ENCODE measurements around the gene PTBP3. TPM values are rescaled to one million over a fixed set of nuclear protein-coding genes. Genes with fewer than 3 reads are reported as not detected.

The PTBP3 gene
- total RNA-seq, 1 experiment from 2014 or later = 23.2 TPM

GRCh38 chr9:112203536-112203935 lies 129.9 kb downstream of the PTBP3 start:
- H3K4me3 ChIP-seq (ENCODE audit: low read length) = no peak overlapping the region
- ChIA-PET CTCF (no interaction called here), POLR2A (ENCODE audit: unreplicated experiment) (no interaction called here)
- no TSS peak for BruUV-seq (replicated peaks)
- no peak overlapping the region for H2AFZ ChIP-seq (ENCODE audit: low read length)
- H3K4me1 ChIP-seq (ENCODE audit: insufficient read depth, low read length) = peaks cover 12% of the 10 kb centered on the region
- H3K4me2 ChIP-seq (ENCODE audit: low read length) = no peak overlapping the region
- peak; percentile 33 for DNase-seq
- H3K9me2 ChIP-seq (replicated peaks; ENCODE audit: low read length) = no peaks in the 10 kb centered on the region
- H3K27me3 ChIP-seq (ENCODE audit: low read length) = no peaks in the 10 kb centered on the region
- H3K79me2 ChIP-seq (ENCODE audit: low read length) = no peaks in the 10 kb centered on the region
- peak; percentile 45; the same call in 1 of the 2 replicates for ATAC-seq
- H3K27ac ChIP-seq (ENCODE audit: low read length) = no peak overlapping the region
- H3F3A ChIP-seq (ENCODE audit: low read length, unreplicated experiment) = no peaks in the 10 kb centered on the region
- peaks cover 9% of the 10 kb centered on the region for H3K36me3 ChIP-seq (ENCODE audit: low read depth, low read length)
- intact Hi-C loops (cut with micrococcal nuclease) = no loop called here
- no peak for TF ChIP-seq EZH2 (IDR thresholded peaks at IDR 0.05; ENCODE audit: low read length, unreplicated experiment)
- TF ChIP-seq EZH2phosphoT487 (IDR thresholded peaks at IDR 0.05; ENCODE audit: borderline replicate concordance, low read length) = no peak
- TF ChIP-seq CTCF (conservative IDR thresholded peaks at IDR 0.05; ENCODE audit: low read depth, low read length) = no peak
- H4K20me1 ChIP-seq (ENCODE audit: low read length) = no peaks in the 10 kb centered on the region
- H3K9ac ChIP-seq (ENCODE audit: low read length) = no peak overlapping the region
- no peaks in the 10 kb centered on the region for H3K9me3 ChIP-seq (ENCODE audit: low read length)

- H3K4me1 ChIP-seq (ENCODE audit: insufficient read depth, low read length) = peaks cover 12% of the 10 kb centered on the region
- H3K27me3 ChIP-seq (ENCODE audit: low read length) = no peaks in the 10 kb centered on the region
- H3K79me2 ChIP-seq (ENCODE audit: low read length) = no peaks in the 10 kb centered on the region
- no peak for TF ChIP-seq EZH2phosphoT487 (IDR thresholded peaks at IDR 0.05; ENCODE audit: borderline replicate concordance, low read length)
- TF ChIP-seq EZH2 (IDR thresholded peaks at IDR 0.05; ENCODE audit: low read length, unreplicated experiment) = no peak
- no peak for TF ChIP-seq CTCF (conservative IDR thresholded peaks at IDR 0.05; ENCODE audit: low read depth, low read length)
- no peaks in the 10 kb centered on the region for H3K36me3 ChIP-seq (ENCODE audit: low read depth, low read length)
- ChIA-PET CTCF (no interaction called here), POLR2A (ENCODE audit: unreplicated experiment) (no interaction called here)
- BruUV-seq (replicated peaks) = no TSS peak
- no peaks in the 10 kb centered on the region for H3F3A ChIP-seq (ENCODE audit: low read length, unreplicated experiment)
- H3K9me2 ChIP-seq (replicated peaks; ENCODE audit: low read length) = no peaks in the 10 kb centered on the region
- no peak overlapping the region for H3K27ac ChIP-seq (ENCODE audit: low read length)
- intact Hi-C loops (cut with micrococcal nuclease) = no loop called here
- no peaks in the 10 kb centered on the region for H4K20me1 ChIP-seq (ENCODE audit: low read length)
- no peak for DNase-seq
- no peak overlapping the region for H2AFZ ChIP-seq (ENCODE audit: low read length)
- H3K4me3 ChIP-seq (ENCODE audit: low read length) = no peak overlapping the region
- H3K9ac ChIP-seq (ENCODE audit: low read length) = no peak overlapping the region
- H3K4me2 ChIP-seq (ENCODE audit: low read length) = no peak overlapping the region
- no peak for ATAC-seq
- H3K9me3 ChIP-seq (ENCODE audit: low read length) = no peaks in the 10 kb centered on the region
Observed at GRCh38 chr9:112200711-112201110, 132.7 kb downstream of the PTBP3 start.

- Histone ChIP-seq H3K9me3 (ENCODE audit: low read length) (no peaks in the 10 kb centered on the region), H3K4me3 (ENCODE audit: low read length) (no peak overlapping the region), H3F3A (ENCODE audit: low read length, unreplicated experiment) (no peaks in the 10 kb centered on the region), H3K79me2 (ENCODE audit: low read length) (no peaks in the 10 kb centered on the region), H3K9me2 (replicated peaks; ENCODE audit: low read length) (no peaks in the 10 kb centered on the region), H2AFZ (ENCODE audit: low read length) (no peak overlapping the region), H3K27ac (ENCODE audit: low read length) (no peak overlapping the region), H3K4me1 (ENCODE audit: insufficient read depth, low read length) (peaks cover 6% of the 10 kb centered on the region; the same call in 1 of the 2 replicates), H3K27me3 (ENCODE audit: low read length) (no peaks in the 10 kb centered on the region), H4K20me1 (ENCODE audit: low read length) (no peaks in the 10 kb centered on the region), H3K9ac (ENCODE audit: low read length) (no peak overlapping the region), H3K4me2 (ENCODE audit: low read length) (no peak overlapping the region), H3K36me3 (ENCODE audit: low read depth, low read length) (no peaks in the 10 kb centered on the region)
- ChIA-PET POLR2A (ENCODE audit: unreplicated experiment) (no interaction called here), CTCF (no interaction called here)
- intact Hi-C loops (cut with micrococcal nuclease) = no loop called here
- DNase-seq (no peak), ATAC-seq (no peak)
- BruUV-seq (replicated peaks) = no TSS peak
- TF ChIP-seq EZH2phosphoT487 (IDR thresholded peaks at IDR 0.05; ENCODE audit: borderline replicate concordance, low read length) = no peak
- no peak for TF ChIP-seq CTCF (conservative IDR thresholded peaks at IDR 0.05; ENCODE audit: low read depth, low read length)
- no peak for TF ChIP-seq EZH2 (IDR thresholded peaks at IDR 0.05; ENCODE audit: low read length, unreplicated experiment)
Observed at GRCh38 chr9:112198646-112199045, 134.8 kb downstream of the PTBP3 start.

All from PC-3 (cell line).